ENCODE data around the gene KRTAP5-5. TPM values are rescaled to one million over a fixed set of nuclear protein-coding genes. Genes with fewer than 3 reads are reported as not detected.

The KRTAP5-5 gene
- total RNA-seq, 1 donor = not detected

DNA sequence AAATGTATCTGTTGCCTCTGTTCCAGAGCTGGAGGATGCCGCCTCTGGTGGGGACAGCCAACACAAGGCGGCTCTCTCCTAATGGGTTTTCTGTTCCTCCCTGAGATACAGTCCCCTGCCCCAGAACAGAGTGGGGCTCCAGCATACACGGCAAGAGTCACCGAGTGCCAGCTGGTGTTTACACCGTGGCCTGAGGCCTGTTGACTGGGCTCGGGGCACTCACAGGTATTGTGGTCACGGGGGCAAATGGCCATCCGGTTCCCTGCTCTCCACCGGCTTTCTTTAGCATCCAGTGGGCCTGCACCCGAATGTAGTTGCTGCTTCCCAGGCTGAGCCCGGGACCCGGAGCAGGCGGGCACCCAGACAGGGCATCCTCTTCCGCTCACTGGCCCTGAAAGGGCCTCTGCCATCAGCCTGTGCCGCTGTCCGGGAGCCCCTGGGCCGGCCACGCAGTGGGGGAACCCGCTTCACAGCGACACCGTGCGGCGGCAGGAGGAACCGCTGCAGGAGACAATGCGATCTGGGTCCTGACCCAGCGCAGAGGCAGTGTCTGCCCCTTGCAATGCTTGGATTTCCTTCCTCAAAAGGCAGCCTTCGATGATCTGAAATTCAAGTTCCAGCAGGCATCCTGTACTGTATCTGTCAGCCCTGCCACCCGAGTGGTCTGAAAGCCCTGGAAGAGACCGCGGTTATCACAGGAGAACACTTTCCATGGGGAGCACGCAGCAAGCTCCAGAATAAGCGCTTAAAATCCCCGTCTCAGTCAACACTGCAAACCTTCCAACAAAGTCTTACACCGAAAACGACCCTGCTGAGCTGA lies 859 bp upstream of the KRTAP5-5 start:
- H3K27me3 ChIP-seq (ENCODE audit: insufficient read depth, low read length) = peaks cover 2% of the 10 kb centered on the region
- H3K4me1 ChIP-seq (ENCODE audit: insufficient read depth, low read length) = no peaks in the 10 kb centered on the region
- no peaks in the 10 kb centered on the region for H3K9me3 ChIP-seq (ENCODE audit: low read depth, low read length)
- no peak overlapping the region for H3K4me3 ChIP-seq (ENCODE audit: low read length)

DNA sequence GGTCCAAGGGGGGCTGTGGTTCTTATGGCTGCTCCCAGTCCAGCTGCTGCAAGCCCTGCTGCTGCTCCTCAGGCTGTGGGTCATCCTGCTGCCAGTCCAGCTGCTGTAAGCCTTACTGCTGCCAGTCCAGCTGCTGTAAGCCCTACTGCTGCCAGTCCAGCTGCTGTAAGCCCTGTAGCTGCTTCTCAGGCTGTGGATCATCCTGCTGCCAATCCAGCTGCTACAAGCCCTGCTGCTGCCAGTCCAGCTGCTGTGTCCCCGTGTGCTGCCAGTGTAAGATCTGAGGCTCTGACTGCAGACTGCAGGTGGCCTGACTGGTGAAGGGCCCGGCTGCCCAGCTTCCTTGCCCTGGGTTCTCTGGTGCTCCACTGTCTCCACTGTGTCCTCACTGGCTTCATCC lies 696 bp downstream of the KRTAP5-5 start:
- Histone ChIP-seq H3K4me3 (ENCODE audit: low read length) (no peak overlapping the region), H3K27me3 (ENCODE audit: insufficient read depth, low read length) (peaks cover 2% of the 10 kb centered on the region), H3K4me1 (ENCODE audit: insufficient read depth, low read length) (no peaks in the 10 kb centered on the region), H3K9me3 (ENCODE audit: low read depth, low read length) (no peaks in the 10 kb centered on the region)

DNA sequence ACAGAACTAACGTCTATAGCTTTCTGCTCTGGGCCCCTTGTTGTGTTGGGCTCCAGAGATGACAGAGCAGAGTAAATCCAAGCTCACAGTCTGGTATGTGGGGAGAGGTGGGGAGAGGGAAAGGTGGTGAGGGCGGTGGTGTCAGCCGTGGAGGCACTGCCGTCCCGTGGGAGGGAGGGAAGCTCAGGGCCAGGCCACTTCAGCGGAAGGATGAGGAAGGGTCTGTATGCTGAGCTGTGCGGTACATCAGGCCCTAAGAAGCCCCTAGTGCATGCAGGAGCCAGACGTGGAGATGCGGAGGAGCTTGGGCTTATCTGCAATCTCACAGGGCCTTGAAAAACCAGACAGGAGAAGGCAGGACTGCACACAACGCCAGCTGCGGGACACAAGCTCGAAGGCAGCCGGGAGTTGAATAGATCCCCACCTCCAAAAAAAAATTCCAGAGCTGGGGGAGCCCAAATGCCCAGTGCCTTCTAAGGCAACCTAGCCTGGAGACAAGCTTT lies 1.5 kb downstream of the KRTAP5-5 start:
- Histone ChIP-seq H3K9me3 (ENCODE audit: low read depth, low read length) (no peaks in the 10 kb centered on the region), H3K4me1 (ENCODE audit: insufficient read depth, low read length) (no peaks in the 10 kb centered on the region), H3K27me3 (ENCODE audit: insufficient read depth, low read length) (peaks cover 2% of the 10 kb centered on the region), H3K4me3 (ENCODE audit: low read length) (no peak overlapping the region)

DNA sequence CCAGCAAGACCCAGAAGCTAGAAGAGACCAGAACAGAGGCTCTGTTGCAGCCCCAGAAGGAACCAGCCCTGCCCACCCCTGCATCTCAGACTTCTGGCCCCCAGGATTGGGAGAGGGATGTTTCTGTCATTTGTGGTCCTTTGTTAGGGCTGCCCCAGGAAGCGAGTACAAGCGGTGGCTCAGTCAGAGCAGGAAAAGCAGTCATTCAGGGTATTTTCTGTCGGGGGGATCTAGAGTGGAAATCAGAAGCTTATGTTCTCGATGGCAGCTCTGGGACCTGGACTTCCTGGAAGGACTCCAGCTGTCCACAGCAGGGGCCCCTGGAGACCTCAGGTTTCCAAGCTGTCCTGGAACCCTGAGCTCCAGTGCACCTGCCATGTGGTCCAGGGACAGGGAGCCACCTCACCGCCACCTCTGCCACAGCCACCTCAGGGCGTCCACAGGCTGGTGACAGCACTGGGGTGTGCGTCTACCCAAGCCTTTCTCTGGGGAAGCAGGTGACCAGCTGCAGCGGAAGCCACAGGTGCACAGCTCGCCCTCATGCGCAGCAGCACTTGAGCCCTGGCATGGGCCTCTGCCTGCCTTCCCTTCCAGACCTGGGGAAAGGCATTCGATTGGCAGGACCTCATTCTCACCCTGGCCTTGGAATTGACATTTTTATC lies 2.6 kb downstream of the KRTAP5-5 start:
- Histone ChIP-seq H3K27me3 (ENCODE audit: insufficient read depth, low read length) (peaks cover 2% of the 10 kb centered on the region), H3K4me1 (ENCODE audit: insufficient read depth, low read length) (no peaks in the 10 kb centered on the region), H3K4me3 (ENCODE audit: low read length) (no peak overlapping the region)

DNA sequence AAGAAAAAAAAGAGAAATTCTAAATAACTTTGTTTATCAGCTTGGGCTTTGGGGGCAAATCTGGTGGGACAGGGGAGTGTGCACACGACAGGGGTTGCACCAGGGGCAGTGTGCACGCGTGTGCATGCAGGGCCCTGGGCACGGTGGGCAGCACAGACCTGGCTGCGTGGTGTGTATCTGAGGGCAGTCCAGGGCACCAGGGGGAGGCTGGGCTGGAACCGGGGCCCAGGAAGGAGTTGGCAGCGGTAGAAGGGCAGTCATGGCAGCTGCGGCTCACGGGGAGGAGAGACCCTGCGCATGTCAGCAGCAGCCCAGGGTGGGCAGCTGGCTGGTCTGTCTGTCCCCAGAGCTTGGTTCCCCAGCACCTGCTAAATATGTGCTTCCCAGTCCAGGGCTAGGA lies 4.3 kb downstream of the KRTAP5-5 start:
- Histone ChIP-seq H3K27me3 (ENCODE audit: insufficient read depth, low read length) (peaks cover 2% of the 10 kb centered on the region), H3K4me3 (ENCODE audit: low read length) (no peak overlapping the region), H3K4me1 (ENCODE audit: insufficient read depth, low read length) (no peaks in the 10 kb centered on the region), H3K9me3 (ENCODE audit: low read depth, low read length) (no peaks in the 10 kb centered on the region)

More for the DNA sequence above, 2.6 kb downstream of the KRTAP5-5 start:
- no peaks in the 10 kb centered on the region for H3K9me3 ChIP-seq (ENCODE audit: low read depth, low read length)

DNA sequence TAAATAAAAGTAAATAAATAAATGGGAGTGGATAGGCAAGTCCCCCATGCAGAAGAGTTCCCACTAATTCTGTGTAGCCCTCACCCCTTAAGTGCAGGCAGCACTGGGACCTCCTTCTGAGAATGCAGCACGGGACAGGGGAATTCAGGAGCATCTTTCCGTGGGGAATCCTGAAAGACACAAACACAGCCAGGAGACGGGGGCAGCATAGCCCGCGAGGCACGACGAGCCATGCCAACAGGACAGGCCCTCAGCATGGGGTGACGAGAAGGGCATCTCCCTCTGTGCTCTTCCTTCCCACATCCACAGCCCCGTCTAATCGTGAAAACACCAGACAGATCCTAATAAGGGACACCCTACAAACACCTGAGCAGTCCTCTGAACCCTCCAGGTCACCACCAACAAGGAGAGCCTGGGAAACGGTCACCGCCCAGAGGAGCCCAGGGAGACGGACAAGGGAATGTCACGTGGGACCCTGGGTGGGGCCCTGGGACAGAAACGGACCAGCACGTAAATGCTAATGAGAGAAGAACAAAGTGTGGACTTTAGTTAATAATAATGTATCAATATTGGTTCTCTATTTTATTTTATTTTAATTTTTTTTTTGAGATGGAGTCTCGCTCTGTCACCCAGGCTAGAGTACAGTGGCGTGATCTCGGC lies 6.8 kb downstream of the KRTAP5-5 start:
- Histone ChIP-seq H3K4me3 (ENCODE audit: low read length) (no peak overlapping the region), H3K9me3 (ENCODE audit: low read depth, low read length) (no peaks in the 10 kb centered on the region), H3K27me3 (ENCODE audit: insufficient read depth, low read length) (no peaks in the 10 kb centered on the region), H3K4me1 (ENCODE audit: insufficient read depth, low read length) (no peaks in the 10 kb centered on the region)

DNA sequence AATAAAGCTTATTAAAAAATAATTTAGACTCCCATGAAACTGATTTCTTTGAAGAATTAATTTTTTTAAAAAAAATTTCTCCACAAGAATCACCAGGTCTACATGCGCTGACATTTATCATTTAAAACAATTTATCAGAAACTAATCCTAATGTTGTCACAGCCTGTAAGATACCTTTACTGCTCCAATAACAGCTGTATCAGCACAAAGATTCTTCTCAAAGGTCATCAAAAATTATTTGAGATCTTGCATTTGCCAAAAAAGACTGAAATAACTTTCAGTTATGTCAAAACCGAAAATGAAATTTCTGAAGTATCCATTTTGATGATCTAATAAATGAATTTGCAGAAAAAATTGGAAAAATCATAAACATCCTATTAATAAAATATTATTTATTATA lies 8.1 kb downstream of the KRTAP5-5 start:
- Histone ChIP-seq H3K9me3 (ENCODE audit: low read depth, low read length) (no peaks in the 10 kb centered on the region), H3K27me3 (ENCODE audit: insufficient read depth, low read length) (no peaks in the 10 kb centered on the region), H3K4me1 (ENCODE audit: insufficient read depth, low read length) (no peaks in the 10 kb centered on the region), H3K4me3 (ENCODE audit: low read length) (no peak overlapping the region)

DNA sequence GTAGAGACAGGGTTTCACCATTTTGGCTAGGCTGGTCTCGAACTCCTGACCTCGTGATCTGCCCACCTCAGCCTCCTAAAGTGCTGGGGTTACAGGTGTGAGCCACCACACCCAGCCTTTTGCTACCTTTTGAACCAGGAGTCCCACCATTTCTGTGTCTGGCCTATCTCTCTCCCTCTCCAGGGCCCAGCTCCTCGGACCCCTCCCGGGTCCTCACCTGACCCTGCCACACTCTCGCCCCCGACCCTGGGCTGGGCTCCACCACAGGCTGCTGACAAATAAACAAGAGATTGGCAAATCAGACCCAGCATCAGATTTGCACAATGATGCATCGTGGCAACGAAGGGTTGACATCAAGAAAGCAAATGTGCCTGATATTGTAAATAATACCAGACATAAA lies 8.8 kb downstream of the KRTAP5-5 start:
- Histone ChIP-seq H3K27me3 (ENCODE audit: insufficient read depth, low read length) (no peaks in the 10 kb centered on the region), H3K4me3 (ENCODE audit: low read length) (no peak overlapping the region), H3K9me3 (ENCODE audit: low read depth, low read length) (no peaks in the 10 kb centered on the region), H3K4me1 (ENCODE audit: insufficient read depth, low read length) (no peaks in the 10 kb centered on the region)

DNA sequence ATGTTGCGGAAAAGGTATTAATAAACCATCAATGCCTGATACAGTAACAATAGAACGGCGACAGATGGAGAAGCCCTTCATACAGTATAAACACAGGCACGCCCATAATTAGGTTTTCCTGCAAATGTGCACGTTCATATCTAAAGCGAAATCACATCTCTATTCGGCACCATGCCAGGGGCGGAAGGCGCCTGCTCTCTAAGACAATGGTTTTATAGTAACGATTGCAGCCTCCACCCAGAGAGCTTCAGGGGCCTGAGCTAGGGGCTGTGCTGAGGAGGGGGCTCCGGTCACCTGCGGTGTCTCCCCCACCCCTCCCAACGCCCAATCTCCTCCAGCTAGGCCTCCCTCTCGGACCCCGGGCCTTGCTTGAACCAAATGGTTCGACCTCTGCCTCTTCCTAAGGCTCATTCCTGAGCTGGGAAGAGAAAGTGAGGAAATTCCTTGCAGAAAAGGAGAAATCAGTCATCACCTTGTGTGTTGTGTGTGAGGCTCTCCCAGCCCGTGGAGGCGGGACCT lies 9.6 kb downstream of the KRTAP5-5 start:
- Histone ChIP-seq H3K4me3 (ENCODE audit: low read length) (no peak overlapping the region), H3K27me3 (ENCODE audit: insufficient read depth, low read length) (no peaks in the 10 kb centered on the region), H3K4me1 (ENCODE audit: insufficient read depth, low read length) (no peaks in the 10 kb centered on the region), H3K9me3 (ENCODE audit: low read depth, low read length) (no peaks in the 10 kb centered on the region)

DNA sequence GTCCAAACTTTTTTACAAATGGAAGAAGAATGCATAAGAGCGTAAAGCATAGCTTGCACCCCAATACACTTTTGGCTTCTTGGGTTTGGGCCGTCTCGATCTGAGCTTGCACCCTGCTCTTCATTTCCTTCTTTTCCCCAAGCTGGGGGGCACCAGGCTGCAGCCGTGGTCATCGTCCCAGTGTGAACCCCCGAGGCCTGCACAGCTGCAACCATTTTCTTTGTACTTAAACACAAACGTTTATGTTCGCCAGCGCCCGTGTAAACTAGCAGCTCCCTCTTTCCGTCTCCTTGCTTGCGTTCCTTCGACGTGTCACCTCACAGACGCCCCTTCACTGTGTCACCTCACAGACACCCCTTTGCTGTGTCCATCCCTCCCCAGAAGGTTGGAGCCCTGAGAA lies 10.1 kb downstream of the KRTAP5-5 start:
- Histone ChIP-seq H3K27me3 (ENCODE audit: insufficient read depth, low read length) (no peaks in the 10 kb centered on the region), H3K9me3 (ENCODE audit: low read depth, low read length) (no peaks in the 10 kb centered on the region), H3K4me3 (ENCODE audit: low read length) (no peak overlapping the region), H3K4me1 (ENCODE audit: insufficient read depth, low read length) (no peaks in the 10 kb centered on the region)

DNA sequence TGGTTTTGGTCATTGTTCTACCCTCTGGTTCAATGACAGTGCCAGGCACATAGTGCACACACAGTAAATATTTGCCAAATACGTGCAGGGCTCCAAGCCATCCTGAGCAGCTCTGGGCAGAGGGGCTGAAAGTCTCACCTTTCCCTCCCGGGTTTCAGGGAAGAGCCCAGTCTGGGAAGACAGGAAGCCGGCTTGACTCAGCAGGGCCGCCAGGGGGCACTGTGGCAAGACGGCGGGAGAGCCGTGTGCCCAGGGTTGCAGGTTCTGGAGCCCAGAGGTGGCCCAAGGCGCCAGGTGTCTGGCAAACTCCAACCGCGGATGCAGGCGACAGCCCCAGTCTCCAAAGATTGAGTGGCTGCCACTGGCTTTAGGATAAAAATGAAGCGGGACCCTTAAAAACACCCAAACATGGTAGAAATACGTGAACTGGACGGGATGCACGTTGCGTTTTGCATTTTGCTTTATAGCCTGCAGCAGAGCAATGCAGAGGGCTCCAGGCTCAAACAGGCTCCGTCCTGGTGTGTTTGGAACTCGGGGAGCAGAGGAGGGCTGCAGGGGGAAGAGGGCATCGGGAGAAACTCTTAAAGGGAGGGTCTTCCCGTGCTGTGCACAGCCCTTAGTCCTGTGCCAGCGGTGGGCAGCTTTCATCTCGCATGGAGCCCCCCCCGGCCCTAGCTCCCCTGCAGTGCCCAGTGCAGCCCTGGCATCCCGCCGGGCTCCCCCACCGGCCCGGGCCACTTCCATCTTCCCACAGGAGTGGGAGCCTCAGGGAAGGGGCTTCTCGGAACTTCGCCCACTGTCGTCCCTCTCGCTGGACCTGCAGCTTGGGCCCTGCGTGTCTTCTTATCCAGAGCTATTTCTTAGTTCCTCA lies 10.7 kb downstream of the KRTAP5-5 start:
- H3K27me3 ChIP-seq (ENCODE audit: insufficient read depth, low read length) = no peaks in the 10 kb centered on the region
- H3K9me3 ChIP-seq (ENCODE audit: low read depth, low read length) = no peaks in the 10 kb centered on the region
- no peak overlapping the region for H3K4me3 ChIP-seq (ENCODE audit: low read length)
- H3K4me1 ChIP-seq (ENCODE audit: insufficient read depth, low read length) = no peaks in the 10 kb centered on the region

DNA sequence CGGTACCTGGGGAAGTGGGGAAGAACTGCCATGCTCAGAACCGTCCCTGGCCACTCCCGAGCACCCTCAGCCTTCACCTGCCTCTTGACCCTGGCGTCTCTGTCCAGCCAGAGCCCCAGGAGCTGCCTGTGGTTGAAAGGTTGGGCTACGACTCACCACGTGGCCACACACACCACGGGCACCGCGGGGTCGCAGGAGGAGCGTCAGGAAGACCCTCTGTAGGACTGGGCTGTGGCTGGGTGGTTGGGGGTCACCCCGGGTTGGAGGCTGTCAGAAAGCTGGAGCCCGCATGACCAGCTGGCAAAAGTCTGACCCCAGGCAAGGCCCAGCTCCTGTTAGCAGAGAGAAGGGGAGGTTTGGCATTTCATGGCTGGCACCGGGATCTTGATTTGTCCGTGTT lies 11.5 kb downstream of the KRTAP5-5 start:
- no peak overlapping the region for H3K4me3 ChIP-seq (ENCODE audit: low read length)
- H3K4me1 ChIP-seq (ENCODE audit: insufficient read depth, low read length) = no peaks in the 10 kb centered on the region
- H3K9me3 ChIP-seq (ENCODE audit: low read depth, low read length) = no peaks in the 10 kb centered on the region
- no peaks in the 10 kb centered on the region for H3K27me3 ChIP-seq (ENCODE audit: insufficient read depth, low read length)

DNA sequence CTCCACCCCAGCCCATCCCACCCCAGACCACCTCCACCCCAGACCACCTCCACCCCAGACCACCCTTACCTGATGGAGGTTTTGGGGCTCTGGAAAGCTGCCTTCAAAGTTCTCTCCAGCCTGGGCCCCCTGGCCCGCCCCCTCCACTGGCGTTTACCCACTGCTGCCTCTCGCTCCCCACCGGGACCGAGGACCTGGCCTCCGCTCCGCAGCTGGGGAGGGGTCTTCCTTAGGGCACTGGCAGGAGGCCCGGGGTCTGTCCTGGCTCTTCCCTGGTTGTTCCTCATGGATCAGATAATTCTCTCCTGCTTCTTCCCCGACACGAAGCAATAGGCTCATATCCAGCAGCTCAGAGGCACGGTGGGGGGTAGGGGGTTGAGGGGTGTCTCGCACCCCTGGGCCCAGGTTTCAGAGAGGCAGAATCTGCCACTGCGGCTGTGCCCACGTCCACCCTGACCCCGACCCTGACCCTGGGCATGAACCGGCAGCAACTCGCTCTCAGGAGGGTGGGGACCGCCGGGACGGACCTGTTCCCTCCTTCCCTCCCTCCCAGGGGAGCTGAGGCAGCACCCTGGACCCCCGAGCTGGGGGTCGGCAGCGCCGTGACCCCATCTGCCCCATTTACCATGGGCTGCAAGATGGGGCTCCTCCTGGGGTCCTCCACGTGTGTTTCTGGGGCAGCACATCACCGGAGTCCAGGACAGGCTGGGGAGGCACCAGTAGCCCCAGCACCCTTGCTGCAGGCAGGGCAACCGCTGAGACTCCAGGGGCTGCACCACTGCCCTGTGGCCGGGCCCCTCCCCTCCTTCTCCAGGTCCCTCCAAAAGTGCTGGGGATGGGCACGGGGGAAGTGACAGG lies 12.9 kb downstream of the KRTAP5-5 start:
- no peaks in the 10 kb centered on the region for H3K27me3 ChIP-seq (ENCODE audit: insufficient read depth, low read length)
- H3K4me3 ChIP-seq (ENCODE audit: low read length) = no peak overlapping the region
- no peaks in the 10 kb centered on the region for H3K9me3 ChIP-seq (ENCODE audit: low read depth, low read length)

More for the DNA sequence above, 12.9 kb downstream of the KRTAP5-5 start:
- H3K4me1 ChIP-seq (ENCODE audit: insufficient read depth, low read length) = no peaks in the 10 kb centered on the region

Data from mononuclear cell (primary cell).